GM12892 (cell line): ENCODE measurements around the gene LSAMP.

Experiments
- POLR2A ChIP-seq: IDR thresholded peaks from 2 replicates; pipeline ENCODE4 v1.6.1; 2011; ENCODE audit warnings: low read depth, low read length, control low read depth
- POLR2AphosphoS5 ChIP-seq: IDR thresholded peaks from 2 replicates; pipeline ENCODE4 v1.6.1; 2011; ENCODE audit warnings: low read depth, low read length, control low read depth

- TF ChIP-seq POLR2A: no peak
- TF ChIP-seq POLR2AphosphoS5: no peak
These were observed 589.4 kb downstream of the LSAMP start for GRCh38 chr3:115855911-115856310.
